Stomach (tissue), 9 donors: Measurements from ENCODE around the gene ACO2. TPM values are rescaled to one million over a fixed set of nuclear protein-coding genes. Genes with fewer than 3 reads are reported as not detected.

Experiments
- DNase-seq, 2 donors: peaks; one replicate each; pipeline versions ENCODE4 v3.0.0 to v3.0.0-alpha.2; 2013 to 2019
- H3K27ac ChIP-seq, 5 donors: fragments of 200-600 bp in 4 of 5; sonication (generic) in 4 of 5; one replicate each; pipeline ENCODE4 v1.5.1; 2013 to 2019; ENCODE audit warnings: mild to moderate bottlenecking in 1 of 5, moderate library complexity in 1 of 5
- H3K27me3 ChIP-seq, 3 donors: fragments of 200-600 bp; sonication (generic); one replicate each; pipeline ENCODE4 v1.5.1; 2017 to 2019; ENCODE audit warnings: mixed run types in 1 of 3
- H3K36me3 ChIP-seq, 4 donors: fragments of 200-600 bp; sonication (generic); 1 replicate in 3 of 4; 2 replicates in 1 of 4; pipeline ENCODE4 v1.5.1; 2016 to 2019
- H3K4me1 ChIP-seq, 4 donors: fragments of 200-600 bp; sonication (generic); one replicate each; pipeline ENCODE4 v1.5.1; 2016 to 2019
- H3K4me3 ChIP-seq, 4 donors: fragments of 200-600 bp; sonication (generic) in 3 of 4; one replicate each; pipeline ENCODE4 v1.5.1; 2016 to 2019; ENCODE audit warnings: mild to moderate bottlenecking in 1 of 4
- H3K9me3 ChIP-seq, 4 donors: fragments of 200-600 bp; sonication (generic); one replicate each; pipeline ENCODE4 v1.5.1; 2016 to 2019
- CTCF ChIP-seq, 7 experiments: fragments of 450-650 bp in 4 of 7; fragments of 200-600 bp in 3 of 7; sonication (generic) in 3 of 7; IDR thresholded peaks; one replicate each; pipeline ENCODE4 v1.5.1; 2016 to 2019; ENCODE audit warnings: antibody characterized with exemption in 7 of 7, control low read depth in 2 of 7, mild to moderate bottlenecking in 1 of 7
- EP300 ChIP-seq: sonication (generic); formaldehyde crosslinking; IDR thresholded peaks from one replicate; pipeline ENCODE4 v1.6.1; 2017; ENCODE audit warnings: antibody characterized with exemption
- POLR2A ChIP-seq, 4 donors: fragments of 450-650 bp; IDR thresholded peaks; one replicate each; pipeline ENCODE4 v1.6.1; 2016; ENCODE audit warnings: antibody characterized with exemption in 4 of 4, control low read depth in 2 of 4, mild to moderate bottlenecking in 1 of 4, moderate library complexity in 1 of 4
- POLR2AphosphoS5 ChIP-seq, 3 donors: sonication (generic); formaldehyde crosslinking; IDR thresholded peaks; one replicate each; pipeline ENCODE4 v1.6.1; 2016; ENCODE audit warnings: antibody characterized with exemption in 3 of 3
- WGBS, 5 donors: extraction: QIAGEN DNeasy Blood & Tissue Kit in 3 of 5; methylation state at CpG; one replicate each; pipeline versions ENCODE4 v1.1.5 to v1.1.7; 2013 to 2018; 5-methylcytosine and 5-hydroxymethylcytosine counted together
- intact Hi-C: fragments of 100-400 bp; cut with DNase I; formaldehyde crosslinking; loops from one replicate; pipeline ENCODE4 v1.15.1; 2023; ENCODE audit warnings: low total_unique reads
- polyA plus RNA-seq, 3 donors: library from polyadenylated mRNA; stranded (reverse); fragments of 200-250 nt; gene quantifications; one replicate each; pipeline ENCODE4 v1.2.3, GENCODE V29; 2013
- total RNA-seq, 5 donors: library from RNA; depleted of rRNA; stranded (reverse); fragments of >200 nt; gene quantifications; one replicate each; pipeline versions ENCODE4 v1.1.0 to v1.2.3, GENCODE V29; 2014 to 2016
- donor health status: healthy with polysubstance abuse.
- donor health status: Bipolar disorder and iron deficiency.
- donor health status: healthy.

Gene ACO2
- total and polyA plus RNA-seq, 8 donors = 46.6 to 238 (median 90.1) TPM

DNA sequence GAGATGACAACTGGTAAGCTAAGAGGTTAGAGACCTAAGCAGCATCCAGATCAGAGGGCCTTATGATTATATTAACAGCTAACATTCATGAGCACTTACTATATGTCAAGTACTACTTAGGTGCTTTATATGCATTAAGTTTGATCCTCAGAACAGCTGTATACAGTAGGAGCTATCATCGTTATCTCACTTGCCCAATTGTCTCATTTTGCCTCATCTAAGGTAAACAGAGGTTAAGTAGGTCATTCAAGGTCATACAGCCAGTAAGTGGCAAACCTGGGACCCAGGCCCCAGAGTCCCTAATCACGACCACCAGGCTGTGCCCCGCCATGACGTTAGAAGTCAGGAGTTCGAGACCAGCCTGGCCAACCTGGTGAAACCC is 79.9 kb downstream of the ACO2 start:
- no peaks in the 10 kb centered on the region for H3K9me3 ChIP-seq
- 82 to 95% (median 89%) methylated on average over 5 of the region's 5 CpGs for WGBS, 5 donors
- H3K4me1 ChIP-seq = peaks cover 0 to 13% (median 10%) of the 10 kb centered on the region in 4 donors
- no peak for DNase-seq
- no peak overlapping the region for H3K27ac ChIP-seq
- intact Hi-C loops = loop anchor here (10.0 kb wide), 1 partner anchor 46 kb away; no protein-coding TSS in a partner anchor
- H3K4me3 ChIP-seq = no peak overlapping the region
- no peaks in the 10 kb centered on the region for H3K27me3 ChIP-seq
- no peaks in the 10 kb centered on the region for H3K36me3 ChIP-seq
- no peak for TF ChIP-seq POLR2AphosphoS5 (IDR thresholded peaks at IDR 0.05)
- no peak for TF ChIP-seq POLR2A (IDR thresholded peaks at IDR 0.05)
- no peak for TF ChIP-seq CTCF (IDR thresholded peaks at IDR 0.05)
- no peak for TF ChIP-seq EP300

DNA sequence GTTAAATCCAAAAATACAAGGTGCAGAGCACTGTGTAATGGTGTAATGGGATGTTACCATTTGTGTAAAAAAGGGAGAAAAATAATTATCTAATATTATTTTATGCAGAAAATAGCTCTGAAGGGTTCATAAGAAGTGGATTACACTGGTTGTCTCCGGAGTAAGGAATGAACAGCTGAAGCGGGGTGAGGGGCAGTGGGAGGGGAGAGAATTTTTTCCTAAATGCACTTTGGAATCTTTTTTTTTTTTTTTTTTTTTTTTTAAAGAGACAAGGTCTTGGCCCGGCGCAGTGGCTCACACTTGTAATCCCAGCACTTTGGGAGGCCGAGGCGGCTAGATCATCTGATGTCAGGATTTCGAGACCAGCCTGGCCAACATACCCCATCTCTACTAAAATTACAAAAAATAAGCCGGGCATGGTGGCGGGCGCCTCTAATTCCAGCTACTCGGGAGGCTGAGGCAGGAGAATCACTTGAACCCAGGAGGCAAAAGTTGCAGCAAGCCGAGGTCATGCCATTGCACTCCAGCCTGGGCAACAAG is 82.1 kb downstream of the ACO2 start:
- Histone ChIP-seq H3K4me3 (no peak overlapping the region), H3K36me3 (no peaks in the 10 kb centered on the region), H3K27me3 (no peaks in the 10 kb centered on the region), H3K4me1 (peaks cover 0 to 3% (median 0%) of the 10 kb centered on the region in 4 donors), H3K27ac (no peak overlapping the region), H3K9me3 (no peaks in the 10 kb centered on the region)
- WGBS, 5 donors = 75 to 86% (median 82%) methylated on average over 12 of the region's 12 CpGs
- TF ChIP-seq POLR2AphosphoS5 (IDR thresholded peaks at IDR 0.05) = no peak
- TF ChIP-seq POLR2A (IDR thresholded peaks at IDR 0.05) = no peak
- TF ChIP-seq EP300 = no peak
- TF ChIP-seq CTCF (IDR thresholded peaks at IDR 0.05) = no peak
- intact Hi-C loops = no loop called here
- DNase-seq = no peak

DNA sequence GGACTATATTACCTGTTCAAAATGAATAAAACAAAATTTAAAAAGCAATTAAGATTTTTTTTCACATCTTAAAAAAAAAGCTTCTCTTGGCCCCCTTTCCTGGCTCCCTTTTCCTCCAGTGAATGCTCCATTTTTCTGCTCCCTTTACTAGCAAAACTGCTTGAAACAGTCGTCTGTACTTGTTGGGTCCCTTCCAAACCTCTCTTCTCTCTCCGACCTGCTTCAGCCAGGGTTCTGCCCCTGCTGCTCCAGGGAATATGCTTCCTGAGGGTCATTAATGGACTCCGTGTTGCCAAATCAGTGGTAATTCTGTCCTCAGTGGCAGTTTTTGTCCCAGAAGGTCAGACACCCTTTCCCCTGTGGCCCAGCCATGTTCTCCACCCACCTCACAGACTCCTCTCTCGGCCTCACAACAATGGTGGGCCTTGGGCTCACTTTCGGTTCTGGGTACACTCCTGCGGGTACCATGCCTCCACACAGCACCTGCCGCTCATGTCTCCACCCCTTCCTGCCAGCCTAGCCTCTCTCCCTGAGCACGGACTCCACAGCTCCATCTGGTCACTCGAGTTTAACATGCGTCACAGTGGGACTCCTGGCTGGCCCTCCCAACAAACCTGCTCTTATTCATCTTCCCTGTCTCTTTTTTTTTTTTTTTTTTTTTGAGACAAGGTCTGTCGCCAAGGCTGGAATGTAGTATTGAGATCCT is 83.1 kb downstream of the ACO2 start:
- no peaks in the 10 kb centered on the region for H3K27me3 ChIP-seq
- H3K4me1 ChIP-seq = peaks cover 4 to 6% (median 4%) of the 10 kb centered on the region in 4 donors
- intact Hi-C loops = no loop called here
- H3K27ac ChIP-seq = no peak overlapping the region
- no peak for DNase-seq
- H3K9me3 ChIP-seq = no peaks in the 10 kb centered on the region
- 66 to 71% (median 69%) methylated on average over 10 to 11 of the region's 11 CpGs for WGBS, 5 donors
- TF ChIP-seq CTCF (IDR thresholded peaks at IDR 0.05) (no peak), EP300 (no peak), POLR2AphosphoS5 (IDR thresholded peaks at IDR 0.05) (no peak), POLR2A (IDR thresholded peaks at IDR 0.05) (no peak)
- H3K4me3 ChIP-seq = no peak overlapping the region
- no peaks in the 10 kb centered on the region for H3K36me3 ChIP-seq

DNA sequence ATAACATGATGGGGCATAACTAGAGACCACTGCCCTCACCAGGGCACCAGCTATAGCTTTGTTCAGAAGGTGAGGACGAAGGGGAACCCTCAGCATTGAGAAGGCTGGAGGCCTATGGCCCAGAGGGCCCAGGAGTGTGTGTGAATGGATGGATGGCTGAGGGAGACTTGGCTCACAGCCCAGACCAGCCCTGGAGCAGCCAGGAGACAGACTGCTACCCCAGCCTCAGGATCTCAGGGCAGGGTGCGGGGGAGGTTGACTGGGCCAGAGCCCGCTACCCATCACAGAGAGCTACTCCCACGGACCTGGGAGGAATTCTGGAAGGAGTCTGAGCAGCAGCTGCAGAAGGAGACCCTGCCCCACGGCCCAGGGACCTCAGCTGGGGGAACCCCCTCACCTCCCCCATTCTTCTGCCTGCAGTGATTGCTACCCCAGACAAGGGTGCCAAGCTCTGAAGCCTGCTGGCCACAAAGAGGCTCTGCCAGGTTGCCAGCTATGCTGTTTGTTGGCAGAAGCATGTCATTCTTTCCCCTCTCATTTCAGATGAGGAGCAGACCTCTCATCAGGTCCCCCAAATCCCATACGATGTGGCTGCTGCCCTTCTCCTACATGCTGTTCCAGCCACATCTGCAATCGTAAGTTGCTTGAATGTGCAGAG is 86.5 kb downstream of the ACO2 start:
- no peak for TF ChIP-seq EP300
- no peak for TF ChIP-seq POLR2AphosphoS5 (IDR thresholded peaks at IDR 0.05)
- no peak for TF ChIP-seq CTCF (IDR thresholded peaks at IDR 0.05)
- no peak for TF ChIP-seq POLR2A (IDR thresholded peaks at IDR 0.05)
- Histone ChIP-seq H3K27me3 (peaks cover 0 to 9% (median 0%) of the 10 kb centered on the region in 3 donors), H3K27ac (no peak overlapping the region), H3K36me3 (no peaks in the 10 kb centered on the region), H3K4me3 (no peak overlapping the region), H3K4me1 (peaks cover 13 to 23% (median 15%) of the 10 kb centered on the region in 4 donors), H3K9me3 (no peaks in the 10 kb centered on the region)
- WGBS, 5 donors = 75 to 94% (median 82%) methylated on average over 3 to 7 of the region's 7 CpGs
- DNase-seq = no peak
- intact Hi-C loops = no loop called here
